HG02571 (cell line): ENCODE data around the gene LEMD2.
"Not testable (repeated sequence)": the region's sequence is repeated elsewhere in the genome, so short reads cannot be mapped to it uniquely, and the experiment has no call there.

Source experiments
- ATAC-seq: cut with Tn5 transposase; IDR thresholded peaks from one replicate; pipeline ENCODE4 v1.9.1; 2021; ENCODE audit warnings: mild to moderate bottlenecking, moderate library complexity; ENCODE audit not compliant: unreplicated experiment

LEMD2 gene

DNA sequence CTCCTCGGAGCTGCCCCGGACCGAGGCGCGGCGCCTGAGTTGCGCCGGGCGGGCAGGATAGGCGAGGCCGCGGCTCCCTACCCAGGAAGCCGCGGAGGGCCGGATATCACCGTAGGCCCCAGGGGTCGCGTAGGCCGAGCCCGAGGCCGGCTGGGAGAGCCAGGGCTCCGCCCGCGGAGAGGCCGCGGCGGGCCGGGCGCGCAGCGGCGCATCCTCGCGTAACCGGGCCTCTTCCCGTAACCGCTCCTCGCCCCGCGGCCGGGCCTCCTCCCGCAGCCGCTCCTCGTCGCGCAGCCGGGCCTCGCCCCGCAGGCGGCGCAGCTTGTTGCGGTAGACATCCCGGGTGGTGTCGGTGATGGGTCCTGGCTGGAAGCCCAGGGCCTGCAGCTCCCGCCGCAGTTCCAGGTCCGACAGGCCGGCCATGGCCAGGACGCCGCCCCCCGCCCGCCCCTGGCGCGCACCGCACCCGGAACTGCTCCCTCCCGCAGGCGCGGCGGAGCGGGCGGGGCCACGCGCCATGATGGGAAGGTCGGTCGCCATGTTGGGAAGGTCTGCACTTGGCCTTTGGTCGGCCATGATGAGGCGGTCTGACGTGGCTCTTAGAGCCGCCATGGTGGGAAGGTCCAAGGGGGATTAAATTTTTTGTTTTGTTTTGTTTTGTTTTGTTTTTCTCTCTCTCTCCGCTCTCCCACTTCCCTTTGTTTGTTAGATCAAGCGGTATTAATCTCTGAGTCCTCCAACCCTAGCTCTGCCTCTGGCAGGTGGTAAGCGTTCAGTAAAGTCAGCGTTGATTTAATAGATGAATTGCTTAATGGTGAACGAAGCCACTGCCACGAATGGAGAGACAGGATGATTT is at the start of gene LEMD2:
TSS of gene LEMD2 (minus strand) at position 437 of the 856 bp plus-strand sequence. CDS start at position 423, 14 bp downstream.
- peak; percentile 88 for ATAC-seq

DNA sequence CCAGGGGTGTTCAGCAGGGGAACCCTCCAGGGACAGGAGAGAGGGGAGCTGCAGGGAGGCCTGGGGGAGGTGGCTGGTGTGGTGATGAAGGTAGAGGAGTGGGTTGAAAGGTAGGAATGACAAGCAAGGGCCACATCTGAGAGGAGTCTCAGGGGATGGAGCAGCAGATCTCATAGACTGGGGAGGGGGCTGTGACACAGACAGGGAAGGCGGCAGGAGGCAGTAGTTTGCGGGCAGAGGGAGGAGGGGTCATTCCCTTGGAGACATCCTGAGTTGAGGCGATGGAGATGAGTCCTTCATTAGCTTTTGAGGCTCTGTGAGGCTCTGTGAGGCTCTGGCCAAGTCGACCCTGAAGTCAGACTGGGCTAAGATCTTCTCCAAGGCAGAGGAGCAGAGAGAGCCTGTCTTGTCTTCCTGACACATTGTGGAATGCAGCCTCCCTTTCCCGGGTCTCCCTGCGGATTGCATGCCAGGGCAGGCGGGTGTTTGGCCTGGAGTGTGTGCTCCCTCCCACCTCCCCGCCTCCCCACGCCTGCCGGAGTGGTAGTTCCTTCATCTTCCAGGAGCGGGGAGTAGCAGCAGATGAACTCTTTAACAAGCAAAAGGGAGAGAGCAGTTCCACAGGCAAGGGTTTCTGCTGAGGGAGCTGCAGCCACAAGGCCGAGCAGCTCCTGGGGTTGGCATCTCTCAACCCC is 49.2 kb upstream of the LEMD2 start:
- ATAC-seq: no peak

DNA sequence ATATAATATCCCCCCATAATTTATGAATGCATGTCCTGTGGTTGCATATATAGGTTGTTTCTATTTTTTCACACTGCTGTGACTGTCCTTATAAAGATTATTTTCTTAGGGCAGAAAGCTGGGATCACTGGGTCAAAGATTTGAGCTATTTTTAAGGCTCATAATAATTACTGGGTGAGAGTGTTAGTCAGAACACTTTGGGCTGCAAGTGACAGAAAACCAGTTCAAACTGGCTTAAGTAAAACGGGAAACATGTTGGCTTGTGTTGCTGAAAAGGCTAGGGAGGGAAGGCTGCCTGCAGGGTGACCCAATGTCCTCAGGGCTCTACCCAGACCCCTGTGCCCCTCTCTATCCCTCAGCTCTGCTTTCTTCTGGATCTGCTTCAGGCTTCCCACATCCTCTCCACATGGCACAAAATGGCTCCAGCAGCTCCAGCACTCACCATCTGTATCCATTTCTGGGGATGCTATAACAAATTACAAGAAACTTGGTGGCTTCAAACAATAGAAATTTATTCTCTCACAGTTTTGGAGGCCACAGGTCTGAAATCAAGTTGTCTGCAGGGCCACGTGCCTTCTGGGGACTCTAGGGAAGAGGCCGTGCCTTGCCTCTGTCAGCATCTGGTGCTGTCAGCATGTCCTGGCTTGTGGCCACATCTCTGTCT is 48.0 kb upstream of the LEMD2 start:
- no peak for ATAC-seq

DNA sequence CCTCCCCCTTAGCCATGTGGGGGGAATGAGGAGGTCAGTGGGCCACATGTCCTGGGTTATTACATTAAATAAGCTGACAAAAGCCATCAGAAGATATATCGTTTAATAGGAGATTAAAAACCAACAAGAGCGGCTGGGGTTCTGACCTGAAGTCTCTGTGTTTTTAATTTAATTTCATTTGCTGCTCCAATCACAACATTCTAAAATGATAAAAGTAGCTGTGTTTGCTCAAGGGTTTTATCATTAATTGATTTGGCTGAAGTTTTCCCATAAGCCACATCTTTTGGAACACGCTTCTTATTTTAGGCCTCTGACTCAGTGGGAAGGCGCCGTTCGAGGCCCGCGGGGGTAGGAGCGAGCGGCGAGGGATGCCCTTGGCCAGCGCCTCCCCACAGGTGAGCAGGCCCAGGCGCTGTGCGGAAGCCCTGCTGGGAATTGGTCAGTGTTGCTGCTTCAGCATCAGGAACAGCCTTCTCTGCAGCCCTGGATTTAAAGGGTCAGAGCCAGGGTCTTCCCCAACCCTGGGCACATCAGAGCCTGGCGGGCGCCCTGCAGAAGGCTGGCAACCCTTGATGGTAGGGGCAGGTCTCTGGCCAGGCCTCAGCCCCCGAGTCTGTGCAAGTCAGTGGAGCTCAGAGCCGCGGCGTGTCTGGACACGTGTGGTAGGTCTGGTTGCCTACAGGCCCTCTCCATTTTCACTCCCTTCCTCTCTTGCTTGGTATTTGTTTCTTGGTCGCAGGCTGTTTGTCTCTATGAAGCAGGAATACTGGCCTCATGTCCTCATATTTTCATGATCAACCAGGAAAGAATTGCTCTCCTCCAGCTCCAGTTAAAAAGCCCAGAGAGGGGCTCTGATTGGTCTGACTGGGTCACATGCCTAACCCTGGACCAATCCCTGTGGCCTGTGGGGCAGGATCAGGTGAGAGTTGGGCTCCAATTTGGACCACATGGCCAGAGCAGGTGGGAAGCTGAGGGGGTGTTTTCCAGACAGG is 45.8 kb upstream of the LEMD2 start:
- ATAC-seq: no peak

DNA sequence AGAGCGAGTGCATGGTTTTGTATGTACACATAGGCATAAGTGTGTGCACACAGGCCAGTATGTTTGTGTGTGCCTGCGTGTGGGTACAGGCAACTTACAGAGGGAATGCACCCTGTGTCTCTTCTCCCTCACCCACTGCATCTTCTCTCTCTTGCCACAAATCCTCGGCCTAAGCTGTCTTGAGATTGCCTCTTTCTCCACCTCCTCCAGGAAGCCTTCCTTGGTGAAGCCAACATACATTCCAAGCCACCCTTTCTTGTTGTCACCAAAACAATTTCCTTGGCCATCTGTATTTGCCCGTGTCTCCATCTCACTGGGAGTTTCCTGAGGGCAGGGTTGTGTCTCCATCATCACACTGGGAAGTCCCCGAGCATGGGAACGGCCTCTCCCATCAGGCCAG is 44.7 kb upstream of the LEMD2 start:
- ATAC-seq: no peak

DNA sequence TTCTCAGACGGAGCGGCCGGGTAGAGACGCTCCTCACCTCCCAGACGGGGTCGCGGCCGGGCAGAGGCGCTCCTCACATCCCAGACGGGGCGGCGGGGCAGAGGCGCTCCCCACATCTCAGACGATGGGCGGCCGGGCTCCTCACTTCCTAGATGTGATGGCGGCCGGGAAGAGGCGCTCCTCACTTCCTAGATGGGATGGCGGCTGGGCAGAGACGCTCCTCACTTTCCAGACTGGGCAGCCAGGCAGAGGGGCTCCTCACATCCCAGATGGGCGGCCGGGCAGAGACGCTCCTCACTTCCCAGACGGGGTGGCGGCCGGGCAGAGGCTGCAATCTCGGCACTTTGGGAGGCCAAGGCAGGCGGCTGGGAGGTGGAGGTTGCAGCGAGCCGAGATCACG is 43.9 kb upstream of the LEMD2 start:
- ATAC-seq: not testable (repeated sequence)

DNA sequence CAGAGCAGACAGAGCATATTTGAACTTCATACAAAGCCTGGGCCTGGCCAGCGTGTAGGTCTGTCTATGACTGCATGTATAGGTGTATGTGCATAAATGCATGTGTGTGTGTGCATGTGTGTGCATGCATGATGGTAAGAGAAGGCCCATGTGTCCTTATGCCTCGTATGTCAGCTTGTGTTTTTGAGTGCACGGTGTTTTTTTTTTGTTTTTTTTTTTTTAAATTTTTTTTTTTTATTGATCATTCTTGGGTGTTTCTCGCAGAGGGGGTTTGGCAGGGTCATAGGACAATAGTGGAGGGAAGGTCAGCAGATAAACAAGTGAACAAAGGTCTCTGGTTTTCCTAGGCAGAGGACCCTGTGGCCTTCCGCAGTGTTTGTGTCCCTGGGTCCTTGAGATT is 42.8 kb upstream of the LEMD2 start:
- ATAC-seq: not testable (repeated sequence)

DNA sequence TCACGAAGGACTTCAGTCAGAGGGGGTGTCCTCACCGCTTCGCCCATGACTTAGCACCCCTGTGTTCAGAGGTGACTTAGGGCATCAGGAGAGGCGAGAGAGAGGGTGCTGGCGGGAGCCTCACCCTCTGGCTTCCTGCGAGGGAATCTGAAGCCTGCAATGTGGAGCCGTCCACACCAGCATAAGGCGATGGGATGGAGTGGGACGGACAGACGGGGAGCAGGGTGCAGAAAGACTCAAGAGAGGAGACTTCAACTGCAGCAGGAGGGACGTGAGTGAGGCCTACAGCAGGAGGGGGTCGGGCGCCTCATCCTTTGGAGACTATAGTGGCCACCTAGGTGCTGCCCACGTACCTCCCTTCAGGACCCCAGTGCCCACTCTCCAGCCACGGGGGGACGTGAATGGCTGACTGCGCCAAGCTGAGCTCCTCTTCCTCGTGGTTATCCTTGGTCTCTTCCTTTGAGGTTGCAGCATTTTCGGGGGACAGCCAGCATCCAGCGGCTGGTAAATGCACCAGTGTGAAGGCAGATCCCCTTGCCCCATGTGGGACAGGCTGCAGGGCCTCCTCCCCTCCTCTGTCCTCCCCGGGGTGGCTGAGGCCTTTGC is 41.8 kb upstream of the LEMD2 start:
- no peak for ATAC-seq

DNA sequence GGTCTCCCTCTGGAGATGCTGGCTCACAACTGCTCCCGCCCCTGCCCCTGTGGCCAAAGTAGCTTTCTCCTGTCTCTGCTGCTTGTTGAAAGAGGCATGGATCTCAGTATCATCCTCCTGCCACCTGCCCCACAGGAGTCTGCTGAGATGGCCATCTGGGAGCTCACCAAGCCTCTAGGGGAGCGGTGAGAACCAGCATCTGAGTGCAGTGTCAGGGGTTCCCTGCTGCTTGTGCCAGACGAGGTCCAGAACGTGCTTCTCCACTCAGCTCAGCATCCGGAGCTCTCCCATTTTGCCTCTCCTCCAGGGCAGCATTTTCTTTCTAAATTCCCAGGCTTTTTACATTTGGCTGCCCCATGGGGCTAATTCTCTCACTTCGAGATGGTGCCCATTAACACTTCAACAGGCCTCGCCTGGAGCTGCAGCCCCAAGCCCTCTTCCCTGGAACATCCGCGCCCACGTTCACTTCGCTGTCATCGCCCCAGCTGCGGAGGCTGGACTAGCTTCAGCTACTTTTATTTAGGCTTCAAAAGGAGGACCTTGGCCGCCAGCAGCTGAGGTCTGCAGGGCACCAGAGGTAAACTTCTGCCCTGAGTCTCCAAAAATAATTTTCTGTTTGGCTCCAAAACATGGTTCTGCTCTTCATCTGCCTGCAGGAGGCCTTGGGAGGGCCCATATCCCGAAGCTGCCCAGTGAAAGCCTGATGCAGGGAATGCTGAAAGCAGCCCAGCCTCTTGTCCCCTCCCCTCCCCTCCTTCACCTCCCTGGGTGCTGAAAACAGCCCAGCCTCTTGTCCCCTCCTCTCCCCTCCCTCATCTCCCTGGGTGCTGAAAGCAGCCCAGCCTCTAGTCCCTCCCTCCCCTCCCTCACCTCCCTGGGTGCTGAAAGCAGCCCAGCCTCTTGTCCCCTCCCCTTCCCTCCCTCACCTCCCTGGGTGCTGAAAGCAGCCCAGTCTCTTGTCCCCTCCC is 40.1 kb upstream of the LEMD2 start:
- no peak for ATAC-seq

DNA sequence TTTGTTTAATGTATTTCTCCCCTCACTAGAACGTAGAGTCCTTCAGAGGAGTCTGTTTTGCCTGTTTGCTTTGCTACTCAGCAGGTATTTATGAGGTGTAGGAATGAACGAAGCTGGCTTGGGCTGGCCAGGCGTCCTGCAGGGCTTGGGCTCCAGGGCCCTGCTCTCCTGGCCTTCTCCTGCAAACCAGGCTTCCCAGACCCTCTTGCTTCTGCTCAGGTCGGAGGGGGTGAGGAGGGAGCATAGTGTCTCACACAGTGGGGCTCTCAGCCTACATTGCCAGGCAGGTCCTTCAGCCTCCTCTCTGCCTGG is 39.5 kb upstream of the LEMD2 start:
- ATAC-seq: no peak

DNA sequence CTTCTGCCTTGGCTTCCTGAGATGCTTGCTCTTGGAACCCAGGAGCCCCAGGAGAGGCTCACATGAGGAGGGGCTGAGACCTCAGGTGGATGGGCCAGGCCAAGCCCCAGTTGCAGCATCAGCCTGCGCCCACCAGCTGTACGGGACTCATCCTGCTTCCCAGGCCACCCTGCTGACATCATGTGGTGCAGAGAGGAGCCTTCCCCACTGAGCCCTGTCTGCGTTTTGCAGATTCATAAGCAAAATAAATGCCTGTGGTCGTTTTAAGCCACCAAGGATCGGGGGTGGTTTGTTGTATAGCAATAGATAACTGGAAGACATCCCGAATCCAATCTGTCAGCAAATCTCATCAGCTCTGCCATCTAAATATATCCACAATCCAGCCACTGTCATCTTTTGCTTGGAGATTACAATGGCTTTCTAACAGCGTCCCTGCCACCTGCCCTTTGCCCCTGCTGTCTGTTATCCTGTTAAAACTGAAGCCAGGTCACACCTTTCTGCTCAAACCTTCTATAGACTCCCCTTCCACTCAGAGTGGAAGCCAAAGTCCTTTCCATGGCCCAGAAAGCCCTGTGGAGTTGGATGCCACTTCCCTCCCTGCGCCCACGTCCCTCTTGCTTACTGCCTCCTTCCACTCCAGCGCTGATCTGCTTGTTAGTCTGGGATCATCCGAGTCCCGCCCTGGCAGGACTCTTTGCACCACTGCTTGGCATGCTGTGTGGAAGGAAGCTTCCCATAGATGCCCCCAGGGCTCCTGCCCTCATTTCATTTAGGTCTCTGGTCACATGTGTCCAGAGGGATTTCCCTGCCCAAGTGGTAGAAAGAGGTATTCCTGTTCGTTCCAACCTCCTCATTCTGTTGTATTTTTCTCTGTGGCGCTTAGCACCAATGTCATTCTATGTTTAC is 38.9 kb upstream of the LEMD2 start:
- ATAC-seq: no peak

DNA sequence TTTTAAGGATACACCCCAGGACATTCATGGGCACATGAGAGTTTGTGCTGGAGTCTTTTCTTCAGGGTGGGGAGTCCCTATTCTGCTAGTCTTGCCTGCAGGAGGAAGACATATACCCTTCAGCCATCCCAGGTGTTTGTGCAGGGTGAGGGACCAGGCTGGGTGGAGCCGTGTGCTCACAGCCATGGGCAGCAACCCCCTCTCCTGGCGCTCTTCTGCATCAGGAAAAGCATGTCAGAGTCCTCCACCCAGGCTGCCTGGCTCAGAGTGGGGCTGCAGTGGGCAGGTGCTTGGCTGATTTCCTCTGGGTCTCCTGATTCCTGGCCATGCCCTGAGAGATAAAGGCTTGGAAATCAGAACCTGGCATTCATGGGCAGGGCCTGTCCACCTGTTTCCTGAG is 37.6 kb upstream of the LEMD2 start:
- no peak for ATAC-seq

DNA sequence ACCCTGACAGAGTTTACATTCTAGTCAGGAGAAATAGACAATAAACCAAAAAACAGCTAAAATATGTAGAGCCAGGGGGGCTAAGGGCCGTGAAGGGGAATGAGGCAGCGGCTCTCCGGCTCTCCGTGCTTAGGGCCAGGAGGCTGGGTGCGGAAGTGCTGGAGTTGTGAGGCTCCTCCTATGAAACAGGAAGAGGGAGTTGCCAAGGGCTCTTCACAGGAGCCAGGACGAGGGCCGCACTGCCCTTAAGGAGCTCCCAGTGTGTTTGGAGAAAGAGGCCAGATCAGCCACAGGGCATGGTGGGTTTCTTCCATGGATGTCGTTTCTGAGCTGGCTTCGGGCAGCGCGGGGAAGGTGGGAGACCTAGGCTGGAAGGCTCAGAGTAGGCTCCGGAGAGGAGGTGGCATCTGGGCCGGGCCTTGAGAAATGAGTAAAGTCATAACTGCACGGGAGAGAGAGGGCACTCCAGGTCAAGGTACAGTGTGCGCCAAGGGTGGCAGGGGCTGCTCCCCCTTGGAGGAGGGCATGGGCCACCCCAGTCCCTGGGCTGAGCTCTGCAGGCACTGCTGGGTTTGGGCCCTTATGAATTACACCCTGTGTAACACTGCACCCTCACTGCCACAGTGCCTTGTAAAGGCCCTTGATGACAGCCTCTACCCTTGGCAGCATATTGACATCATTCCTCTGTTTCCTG is 35.7 kb upstream of the LEMD2 start:
- no peak for ATAC-seq

DNA sequence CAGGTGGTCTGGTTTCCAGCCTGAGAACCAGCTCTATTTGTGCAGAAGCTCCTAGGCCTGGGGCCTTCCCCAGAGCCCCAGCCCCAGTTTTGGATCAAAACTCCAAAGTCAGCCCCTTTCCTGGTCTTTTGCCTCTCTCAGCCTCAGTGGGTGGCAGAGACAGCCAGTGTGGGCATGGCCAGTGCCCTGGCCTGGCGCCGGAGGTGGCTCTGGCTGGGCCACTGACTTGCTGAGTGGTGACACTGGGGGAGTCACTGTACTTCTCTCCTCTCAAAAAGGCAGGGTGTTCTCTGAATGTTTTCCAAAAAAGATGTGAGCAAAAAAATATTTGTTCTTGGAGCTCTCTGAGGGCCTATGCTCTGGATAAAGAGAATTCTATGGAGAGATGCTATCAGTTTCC is 34.9 kb upstream of the LEMD2 start:
- no peak for ATAC-seq

DNA sequence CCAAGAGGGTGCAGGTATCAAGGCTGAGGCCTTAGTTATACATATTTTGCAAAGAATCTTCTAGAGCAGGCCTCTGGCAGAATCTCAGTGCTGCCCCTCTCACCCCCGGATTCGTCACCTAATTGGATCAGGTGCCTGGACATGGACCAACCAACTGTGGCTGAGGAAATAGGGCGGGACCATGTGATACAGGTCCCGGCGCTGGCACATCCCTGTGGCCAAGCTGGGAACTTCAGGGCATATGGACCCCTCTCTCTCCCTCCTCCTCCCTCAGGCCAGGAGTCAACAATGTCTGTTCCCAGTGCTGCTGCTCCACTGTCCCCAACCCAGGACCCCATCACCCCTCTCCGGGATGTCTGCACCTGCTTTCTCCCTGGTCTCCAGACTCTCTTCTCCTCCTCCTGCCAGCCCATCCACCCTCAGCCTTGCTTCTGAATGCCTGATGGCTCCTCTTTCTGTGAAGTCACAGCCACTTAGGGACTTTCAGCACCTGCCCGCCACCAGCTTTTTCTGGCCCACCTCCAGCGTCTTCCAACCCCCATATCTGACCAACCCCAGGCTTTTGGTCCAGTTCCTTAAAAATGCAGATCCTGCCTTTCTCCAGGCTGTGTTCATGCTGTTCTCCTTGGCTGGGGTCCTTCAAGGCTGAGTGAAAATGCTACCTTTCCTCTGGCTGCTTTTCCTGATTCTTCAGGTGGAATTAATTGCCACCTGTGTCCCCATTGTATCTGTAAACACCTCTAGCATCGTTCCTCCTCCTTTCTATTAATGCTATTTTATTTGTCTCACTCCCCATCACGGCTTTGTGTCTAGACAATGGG is 33.9 kb upstream of the LEMD2 start:
- no peak for ATAC-seq

DNA sequence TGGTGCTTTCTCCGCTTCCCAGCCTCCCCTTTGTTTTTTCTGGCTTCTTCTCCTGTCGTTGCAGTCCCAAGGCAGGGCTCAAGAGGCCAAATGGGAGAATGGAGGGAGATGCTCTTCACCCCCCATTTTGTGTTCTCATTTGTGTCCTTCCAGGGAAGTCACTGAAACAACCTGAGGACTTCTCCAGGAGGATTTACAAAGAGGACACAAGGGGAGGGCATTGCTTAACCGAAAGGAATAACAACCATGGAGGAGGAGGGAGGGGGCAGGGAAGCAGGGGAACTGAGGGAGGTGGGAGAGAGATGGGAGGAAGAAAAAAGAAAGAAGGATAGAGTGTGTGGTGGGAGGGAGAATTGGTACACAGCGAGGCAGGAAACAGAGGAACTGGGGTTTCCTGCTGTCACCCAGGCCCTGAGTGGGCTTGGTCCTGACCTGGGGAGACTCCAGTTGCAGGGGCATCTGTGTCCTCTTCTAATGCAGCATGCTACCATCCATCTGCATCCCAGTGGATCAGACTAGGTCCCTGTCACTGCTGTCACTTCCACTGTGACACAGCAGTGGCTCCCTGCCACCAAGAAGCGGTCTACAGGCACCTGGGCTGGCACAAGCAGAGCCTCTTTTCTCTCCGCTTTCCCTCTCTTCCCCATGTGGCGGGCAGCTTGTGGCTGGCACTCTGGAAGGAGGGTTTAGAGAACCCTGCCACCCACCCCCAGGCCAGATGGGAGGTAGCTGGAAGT is 32.0 kb upstream of the LEMD2 start:
- ATAC-seq: no peak
